CD4-positive, alpha-beta T cell treated with Interleukin-6 for 4 hours (primary cell): ENCODE results near the gene FAM53B.

ENCODE experiments used
- DNase-seq: peaks from one replicate; pipeline ENCODE4 v3.0.0-alpha.2; 2020; ENCODE audit warnings: mixed read lengths

The FAM53B gene

GRCh38 chr10:124644236-124644635 lies 99.9 kb downstream of the FAM53B start:
- no peak for DNase-seq

GRCh38 chr10:124643330-124644009 lies 100.7 kb downstream of the FAM53B start:
- DNase-seq = no peak

- no peak for DNase-seq
These were observed 102.0 kb downstream of the FAM53B start for GRCh38 chr10:124642088-124642710.

GRCh38 chr10:124641282-124642087 lies 102.7 kb downstream of the FAM53B start:
- peak; percentile 68 for DNase-seq

GRCh38 chr10:124640538-124641231 lies 103.5 kb downstream of the FAM53B start:
- peak; percentile 29 for DNase-seq

GRCh38 chr10:124640056-124640455 lies 104.1 kb downstream of the FAM53B start:
- no peak for DNase-seq

- no peak for DNase-seq
These were observed 104.5 kb downstream of the FAM53B start for GRCh38 chr10:124639646-124640045.

GRCh38 chr10:124639206-124639605 lies 105.0 kb downstream of the FAM53B start:
- no peak for DNase-seq

- no peak for DNase-seq
These were observed 106.4 kb downstream of the FAM53B start for GRCh38 chr10:124637746-124638145.

GRCh38 chr10:124637091-124637700 lies 107.0 kb downstream of the FAM53B start:
- DNase-seq = no peak

- DNase-seq = peak; percentile 70
These were observed 107.7 kb downstream of the FAM53B start for GRCh38 chr10:124636271-124636995.

GRCh38 chr10:124632566-124632965 lies 111.6 kb downstream of the FAM53B start:
- no peak for DNase-seq

GRCh38 chr10:124632064-124632531 lies 112.1 kb downstream of the FAM53B start:
- peak; percentile 65 for DNase-seq

GRCh38 chr10:124630551-124630950 lies 113.6 kb downstream of the FAM53B start:
- no peak for DNase-seq

- no peak for DNase-seq
These were observed 114.3 kb downstream of the FAM53B start for GRCh38 chr10:124629842-124630241.

GRCh38 chr10:124629415-124629814 lies 114.8 kb downstream of the FAM53B start:
- no peak for DNase-seq

- no peak for DNase-seq
These were observed 115.5 kb downstream of the FAM53B start for GRCh38 chr10:124628676-124629021.

- no peak for DNase-seq
These were observed 116.1 kb downstream of the FAM53B start for GRCh38 chr10:124627866-124628675.

- peak; percentile 75 for DNase-seq
These were observed 117.3 kb downstream of the FAM53B start for GRCh38 chr10:124626759-124627380.

GRCh38 chr10:124625831-124626238 lies 118.3 kb downstream of the FAM53B start:
- no peak for DNase-seq

GRCh38 chr10:124624895-124625294 lies 119.3 kb downstream of the FAM53B start:
- DNase-seq = no peak
